ENCODE data around the gene PAIP2.
"Not testable (repeated sequence)": the region's sequence is repeated elsewhere in the genome, so short reads cannot be mapped to it uniquely, and the experiment has no call there.

DNA sequence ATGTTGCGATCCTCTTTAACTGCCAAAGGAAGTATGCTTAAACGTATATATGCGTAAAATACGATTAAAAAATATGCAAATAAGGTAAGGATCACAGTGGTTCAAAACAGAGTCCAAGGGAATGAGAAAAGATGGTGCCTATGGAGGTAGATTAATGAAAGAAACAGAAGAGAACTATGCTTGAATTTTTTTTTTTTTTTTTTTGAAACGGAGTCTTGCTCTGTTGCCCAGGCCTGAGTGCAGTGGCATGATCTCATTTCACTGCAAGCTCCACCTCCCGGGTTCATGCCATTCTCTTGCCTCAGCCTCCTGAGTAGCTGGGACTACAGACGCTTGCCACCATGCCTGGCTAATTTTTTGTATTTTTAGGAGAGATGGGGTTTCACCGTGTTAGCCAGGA, 3.8 kb downstream of the PAIP2 start:
- TF ChIP-seq, protein P1, sequence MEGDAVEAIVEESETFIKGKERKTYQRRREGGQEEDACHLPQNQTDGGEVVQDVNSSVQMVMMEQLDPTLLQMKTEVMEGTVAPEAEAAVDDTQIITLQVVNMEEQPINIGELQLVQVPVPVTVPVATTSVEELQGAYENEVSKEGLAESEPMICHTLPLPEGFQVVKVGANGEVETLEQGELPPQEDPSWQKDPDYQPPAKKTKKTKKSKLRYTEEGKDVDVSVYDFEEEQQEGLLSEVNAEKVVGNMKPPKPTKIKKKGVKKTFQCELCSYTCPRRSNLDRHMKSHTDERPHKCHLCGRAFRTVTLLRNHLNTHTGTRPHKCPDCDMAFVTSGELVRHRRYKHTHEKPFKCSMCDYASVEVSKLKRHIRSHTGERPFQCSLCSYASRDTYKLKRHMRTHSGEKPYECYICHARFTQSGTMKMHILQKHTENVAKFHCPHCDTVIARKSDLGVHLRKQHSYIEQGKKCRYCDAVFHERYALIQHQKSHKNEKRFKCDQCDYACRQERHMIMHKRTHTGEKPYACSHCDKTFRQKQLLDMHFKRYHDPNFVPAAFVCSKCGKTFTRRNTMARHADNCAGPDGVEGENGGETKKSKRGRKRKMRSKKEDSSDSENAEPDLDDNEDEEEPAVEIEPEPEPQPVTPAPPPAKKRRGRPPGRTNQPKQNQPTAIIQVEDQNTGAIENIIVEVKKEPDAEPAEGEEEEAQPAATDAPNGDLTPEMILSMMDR (IDR thresholded peaks at IDR 0.05): not testable (repeated sequence)
- TF ChIP-seq POLR2A (IDR thresholded peaks at IDR 0.05): not testable (repeated sequence)

Data from testis (tissue), 2 donors.